ENCODE results near the gene FAR2.

FAR2 gene

DNA sequence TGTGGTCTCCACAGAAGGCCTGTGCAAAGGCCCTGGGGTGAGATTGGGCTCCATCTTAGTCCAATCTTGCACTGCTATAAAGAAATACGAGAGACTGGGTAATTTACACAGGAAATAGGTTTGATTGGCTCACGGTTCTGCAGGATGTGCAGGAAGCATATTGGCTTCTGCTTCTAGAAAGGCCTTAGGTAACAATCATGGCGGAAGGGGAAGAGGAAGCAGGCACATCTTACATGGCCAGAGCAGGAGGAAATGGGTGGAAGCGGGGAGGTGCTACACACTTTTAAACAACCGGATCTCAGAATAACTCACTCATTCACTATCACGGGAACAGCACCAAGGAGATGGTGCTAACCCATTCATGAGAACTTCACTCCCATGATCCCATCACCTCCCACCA is 55.4 kb downstream of the FAR2 start:
- DNase-seq (ENCODE audit: low spot score), result no peak

DNA sequence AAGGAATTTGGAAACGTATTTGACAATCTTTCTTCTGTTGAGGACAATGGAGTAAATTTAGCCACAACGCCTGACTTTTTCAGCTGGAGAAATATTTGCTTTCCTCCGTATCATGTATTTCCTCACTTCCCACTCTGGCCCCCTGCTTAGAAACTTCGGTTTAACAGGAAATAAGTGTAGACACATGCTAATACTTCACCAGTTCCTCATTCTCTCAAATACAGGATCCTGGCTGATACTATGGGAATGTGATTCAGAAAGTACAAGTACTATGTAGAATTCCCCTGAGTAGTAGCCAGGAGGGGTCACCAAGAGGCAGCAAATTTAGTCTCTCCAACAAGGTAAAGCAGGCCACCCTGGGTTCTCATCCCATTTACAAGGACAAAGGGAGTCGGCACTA is 58.0 kb downstream of the FAR2 start:
- no peak for DNase-seq (ENCODE audit: low spot score)

DNA sequence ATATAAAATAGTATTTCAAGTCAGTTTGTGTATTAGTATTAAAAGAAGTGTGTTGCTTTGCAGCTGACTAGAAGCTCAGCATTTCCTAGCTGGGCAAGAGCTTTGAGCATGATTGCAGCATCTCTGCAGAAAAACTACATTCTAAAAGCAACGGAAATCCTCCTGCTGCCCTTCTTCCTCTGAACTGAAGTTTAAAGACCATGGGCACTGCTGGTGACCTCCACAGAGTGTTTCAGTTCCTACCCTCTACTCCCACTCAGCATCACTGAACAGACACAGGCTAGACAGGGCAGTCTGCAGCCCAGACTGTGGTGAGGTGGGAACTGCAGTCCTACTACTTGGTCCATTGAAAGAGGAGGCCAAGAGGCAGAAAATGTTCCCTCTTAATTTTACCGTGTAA is 59.0 kb downstream of the FAR2 start:
- no peak for DNase-seq (ENCODE audit: low spot score)

DNA sequence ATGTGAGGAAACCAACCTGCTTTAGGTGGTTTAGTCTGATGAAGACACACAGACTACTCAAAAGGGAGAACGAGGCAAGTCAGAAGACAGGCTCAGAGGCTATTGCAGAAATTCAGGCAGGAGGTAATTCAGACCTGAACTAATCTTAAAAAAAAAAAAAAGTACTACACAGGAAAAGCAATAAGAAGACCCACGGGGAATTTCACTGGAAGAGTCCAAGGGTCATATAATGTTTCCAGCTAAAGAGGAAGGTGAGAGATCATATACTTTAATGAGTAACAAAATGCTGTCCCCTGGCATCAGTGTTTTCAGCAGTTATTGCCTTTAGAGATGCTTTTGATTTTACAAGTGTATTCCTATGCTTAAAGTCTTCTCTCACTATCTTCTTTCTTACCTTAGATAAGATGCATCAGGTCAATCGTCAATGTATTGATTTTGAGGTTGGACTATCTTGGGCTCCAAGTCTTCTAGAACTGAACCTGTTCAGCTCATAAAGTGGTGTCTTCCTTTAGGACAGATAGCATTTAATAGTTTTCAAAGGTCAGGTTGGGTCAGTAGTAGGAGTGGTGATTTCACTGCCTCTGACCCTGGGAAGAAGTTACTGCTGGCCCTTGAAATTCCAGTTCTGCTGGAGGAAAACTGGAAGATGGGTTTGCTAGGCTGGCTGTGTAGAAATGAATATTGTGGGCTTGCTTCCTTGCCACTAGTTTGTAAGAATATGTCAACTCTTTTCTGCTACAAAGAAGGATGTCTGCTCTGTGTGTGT is 60.0 kb downstream of the FAR2 start:
- no peak for DNase-seq (ENCODE audit: low spot score)

DNA sequence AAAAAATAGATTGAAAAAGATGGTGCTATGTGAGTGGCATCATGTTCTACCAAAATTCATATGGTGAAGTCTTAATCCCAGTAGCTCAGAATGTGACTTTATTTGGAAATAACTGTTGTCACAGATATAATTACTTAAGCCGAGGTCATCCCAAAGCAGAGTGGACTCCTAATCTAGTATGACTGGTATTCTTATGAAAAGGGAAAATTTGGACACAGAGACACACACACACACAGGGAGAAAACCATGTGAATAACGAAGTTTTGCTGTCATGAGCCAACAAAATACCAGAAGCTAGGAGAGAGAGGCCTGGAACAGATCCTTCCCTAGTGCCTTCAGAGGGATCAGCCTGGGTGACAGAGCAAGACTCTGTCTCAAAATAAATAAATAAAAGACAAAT is 62.6 kb downstream of the FAR2 start:
- no peak for DNase-seq (ENCODE audit: low spot score)

DNA sequence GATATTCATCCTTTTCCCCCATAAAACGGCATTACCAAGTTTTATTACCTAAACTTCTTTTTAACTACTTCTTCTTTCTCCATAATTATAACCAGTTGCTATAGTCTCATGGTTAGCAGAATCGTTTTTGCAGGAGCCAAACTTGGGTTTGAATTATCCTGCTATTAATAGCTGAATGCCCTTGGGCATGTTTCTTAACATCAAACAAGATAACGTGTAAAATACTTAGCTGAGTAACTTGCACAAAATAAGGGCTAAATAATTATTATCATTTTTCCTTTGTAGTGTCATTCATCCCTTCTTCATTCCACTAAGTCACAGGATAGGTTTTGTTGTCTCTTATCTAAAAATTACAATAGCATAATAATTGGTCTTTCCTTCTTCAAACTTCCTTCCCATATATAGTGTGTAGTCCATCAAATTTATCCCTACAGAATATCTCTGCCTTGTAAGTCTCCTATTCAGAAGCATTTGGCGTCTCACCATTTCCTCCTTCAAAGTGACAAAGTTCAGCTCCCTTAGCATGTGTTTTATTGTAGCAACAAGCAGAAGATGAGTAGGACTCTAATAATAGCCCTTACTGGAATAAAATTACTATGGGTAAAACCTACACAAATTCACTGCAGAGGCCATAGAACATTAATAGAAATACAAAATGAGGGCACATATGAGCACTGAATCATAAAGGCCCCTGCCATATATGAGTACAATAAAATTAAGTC is 63.8 kb downstream of the FAR2 start:
- no peak for DNase-seq (ENCODE audit: low spot score)

DNA sequence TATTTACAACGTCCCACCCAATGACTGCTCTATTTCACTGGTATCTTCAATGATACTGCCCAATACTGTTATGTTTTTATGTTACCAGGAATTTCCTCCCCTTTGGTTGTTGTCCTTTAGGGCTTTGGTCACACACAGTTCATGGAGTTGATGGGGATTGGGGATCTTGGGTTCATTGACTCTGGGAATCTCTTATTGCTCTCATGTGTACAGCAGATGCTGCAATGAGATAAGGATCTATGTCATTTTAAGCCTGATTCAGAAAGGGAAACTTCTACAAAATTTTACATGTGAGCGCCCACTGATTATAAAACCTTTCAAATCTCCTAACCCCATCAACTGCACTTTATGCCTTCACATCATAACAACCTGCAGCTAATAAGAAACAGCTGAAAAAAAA is 67.2 kb downstream of the FAR2 start:
- DNase-seq (ENCODE audit: low spot score), result no peak

DNA sequence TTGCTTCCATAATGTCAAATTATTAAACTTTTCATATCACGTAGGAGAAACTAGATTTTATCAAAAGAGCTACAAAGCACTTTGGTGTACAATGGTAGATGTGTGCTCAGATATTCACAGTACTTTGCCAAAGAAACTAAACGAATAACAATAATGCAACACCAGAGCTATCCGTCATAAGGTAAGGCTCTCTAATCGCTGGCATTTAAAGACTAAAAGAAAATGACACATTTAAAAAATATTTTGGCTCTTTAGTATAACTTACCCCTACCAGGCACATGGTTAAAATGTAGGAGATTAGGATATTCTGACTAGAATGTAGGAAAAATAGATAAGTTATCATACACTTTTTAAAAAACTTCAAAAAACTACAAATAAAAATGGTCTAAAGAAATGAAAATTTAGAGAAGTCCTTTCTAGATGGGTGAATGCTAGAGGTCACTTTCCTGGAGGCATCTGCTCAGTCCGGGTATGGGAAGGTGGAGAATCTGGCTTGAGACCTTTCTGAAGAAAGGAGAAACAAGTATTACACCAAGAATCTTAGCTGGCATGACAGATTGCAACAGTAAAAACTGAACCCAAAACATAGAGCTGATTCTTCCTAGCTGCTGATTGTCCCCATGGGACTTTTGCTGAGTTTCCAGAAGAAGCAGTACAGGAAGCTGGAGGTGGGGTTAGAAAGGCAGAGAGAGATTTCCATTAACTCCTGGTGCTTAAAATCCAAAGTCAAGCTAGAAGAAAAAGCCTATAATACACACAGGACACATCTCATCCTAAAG is 67.9 kb downstream of the FAR2 start:
- no peak for DNase-seq (ENCODE audit: low spot score)

DNA sequence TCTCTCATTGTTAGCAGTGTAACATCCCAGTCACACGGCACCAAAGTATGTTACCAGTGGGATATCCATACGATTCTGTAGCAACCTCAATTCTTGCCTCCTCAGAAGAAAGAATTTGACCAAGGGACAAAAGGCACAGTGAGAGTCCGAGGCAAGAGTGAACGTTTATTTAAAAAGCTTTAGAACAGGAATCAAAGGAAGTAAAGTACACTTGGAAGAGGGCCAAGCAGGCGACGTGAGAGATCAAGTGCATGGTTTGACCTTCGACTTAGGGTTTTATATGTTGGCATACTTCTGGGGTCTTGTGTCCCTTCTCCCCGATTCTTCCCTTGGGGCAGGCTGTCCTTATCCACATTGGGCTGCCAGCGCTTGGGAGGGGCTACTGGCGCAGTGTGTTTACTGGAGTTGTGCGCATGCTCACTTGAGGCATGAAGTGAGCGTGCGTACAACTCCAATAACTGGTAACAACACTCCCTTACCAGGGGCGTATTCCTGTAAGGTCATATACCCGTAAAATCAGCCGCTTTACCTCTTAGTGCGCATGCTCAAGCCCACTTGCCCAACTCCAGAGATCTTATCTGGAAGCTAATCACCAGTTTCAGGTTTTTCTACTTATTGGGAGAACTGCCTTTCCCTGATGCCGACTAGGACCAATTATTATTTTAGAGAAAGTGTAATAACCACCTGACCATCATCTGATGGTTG is 71.7 kb downstream of the FAR2 start:
- DNase-seq (ENCODE audit: low spot score), result no peak

DNA sequence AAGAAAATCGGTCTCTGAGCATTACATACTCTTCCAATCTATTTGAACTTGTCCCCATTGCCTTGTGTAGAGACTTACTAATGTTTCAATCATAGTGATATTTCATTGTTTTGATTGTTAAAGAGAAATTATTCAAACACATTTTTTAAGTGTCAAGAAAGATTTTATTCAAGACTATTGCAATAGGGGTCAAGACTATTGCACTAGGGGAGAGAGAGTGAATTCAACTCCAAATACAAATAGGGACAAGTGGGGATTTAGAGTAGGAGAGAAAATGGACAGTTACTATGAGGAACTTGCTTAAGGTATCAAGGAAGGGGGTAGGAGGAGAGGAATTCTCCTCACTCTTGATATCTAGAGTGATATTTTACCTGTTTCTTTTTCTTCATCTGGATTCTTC is 73.1 kb downstream of the FAR2 start:
- no peak for DNase-seq (ENCODE audit: low spot score)

DNA sequence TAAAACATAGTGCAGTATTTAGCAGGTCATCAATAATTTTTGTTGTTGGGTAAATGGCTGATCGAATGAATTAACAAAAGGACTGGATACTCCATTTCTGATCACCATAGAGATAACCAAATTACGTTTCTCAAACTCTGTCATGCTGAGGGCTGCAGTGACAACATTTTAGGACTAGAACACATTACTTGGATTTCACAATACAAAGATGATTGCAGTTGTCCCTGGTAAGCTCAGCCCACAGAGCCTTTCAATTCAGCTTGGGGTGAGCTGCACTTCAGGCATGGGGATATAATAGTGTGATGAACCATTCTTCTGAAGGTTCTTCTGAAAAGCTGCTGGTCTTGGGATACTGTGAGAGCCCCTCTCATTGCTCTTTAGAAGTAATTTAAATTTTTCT is 74.3 kb downstream of the FAR2 start:
- no peak for DNase-seq (ENCODE audit: low spot score)

DNA sequence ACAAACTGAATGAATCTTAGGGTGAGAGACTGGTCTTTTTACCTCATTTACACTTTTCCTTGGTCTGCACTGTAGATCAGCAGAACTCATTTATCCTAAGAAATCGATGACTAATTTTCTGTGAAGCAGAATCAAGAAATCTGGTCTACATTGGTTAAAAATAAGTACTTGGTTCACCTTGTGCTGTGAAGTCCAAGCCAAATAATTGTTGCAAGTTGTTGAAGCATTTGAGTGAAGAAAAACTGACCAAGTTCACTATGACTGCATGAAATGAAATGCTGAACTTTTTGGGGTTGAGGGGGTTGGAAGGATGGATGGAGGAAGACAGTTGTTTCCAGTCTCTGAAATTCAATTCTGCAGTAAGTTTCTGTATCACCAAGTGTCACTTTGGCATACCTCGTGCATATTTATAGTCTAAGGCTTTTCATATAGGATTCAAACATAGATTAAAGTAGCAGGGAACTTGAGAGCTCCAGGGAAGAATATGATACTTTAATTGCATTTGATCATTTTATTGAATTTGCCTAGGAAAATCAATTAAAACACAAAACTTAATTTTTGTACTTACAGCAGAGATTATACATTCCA is 75.0 kb downstream of the FAR2 start:
- DNase-seq (ENCODE audit: low spot score), result no peak

DNA sequence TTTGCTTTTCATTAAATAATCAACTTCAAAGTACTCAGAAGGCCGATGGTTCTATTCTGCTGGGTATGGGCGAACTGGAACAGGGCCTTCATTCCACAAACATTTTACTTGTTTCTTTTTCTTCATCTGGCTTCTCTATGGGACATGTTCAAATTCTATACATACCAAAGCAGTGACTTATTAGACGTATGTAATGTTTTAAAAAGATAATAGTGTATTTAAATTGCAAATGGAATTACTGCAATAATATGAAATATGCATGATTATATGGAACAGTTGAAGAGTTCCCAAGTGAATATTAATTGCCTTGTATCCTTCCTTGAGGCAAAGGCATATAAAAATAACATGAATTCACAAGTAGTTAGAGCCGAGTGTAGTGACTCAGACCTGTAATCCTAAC is 75.5 kb downstream of the FAR2 start:
- no peak for DNase-seq (ENCODE audit: low spot score)

DNA sequence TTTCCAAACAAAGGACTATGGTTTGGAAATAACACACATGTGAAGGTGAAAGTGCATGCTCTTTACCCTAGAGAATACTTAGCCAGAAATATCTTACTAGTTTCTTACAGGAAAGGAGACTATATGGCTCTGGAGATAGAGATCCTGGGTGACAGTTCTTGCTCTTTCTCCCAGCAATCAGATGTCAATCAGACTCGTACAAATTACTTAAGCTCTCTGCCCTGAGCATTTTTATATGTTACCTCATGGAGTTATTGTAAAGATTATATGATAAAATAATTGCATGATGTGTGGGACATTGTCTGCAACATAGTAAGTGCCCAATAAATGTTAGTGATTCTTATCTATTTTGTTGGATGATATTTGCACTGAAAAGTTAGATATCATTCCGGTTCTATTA is 76.8 kb downstream of the FAR2 start:
- no peak for DNase-seq (ENCODE audit: low spot score)

DNA sequence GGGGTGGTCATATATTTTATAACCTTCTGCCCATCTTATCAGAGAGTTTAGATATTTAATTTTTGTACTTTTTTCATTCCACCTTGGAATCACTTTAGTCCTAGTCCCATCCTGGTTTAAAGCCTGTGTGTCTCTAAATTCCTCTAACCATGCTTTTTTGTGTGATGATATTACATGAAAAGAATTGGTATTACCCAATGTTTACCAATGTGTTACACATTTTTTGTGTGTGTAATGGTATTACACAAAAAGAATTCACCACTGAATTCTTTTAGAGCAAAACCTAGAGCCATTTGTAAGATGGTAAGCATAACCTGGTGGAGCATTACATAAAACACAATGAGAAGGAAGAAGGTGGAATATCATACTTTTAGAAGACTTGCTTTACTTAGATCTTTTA is 77.5 kb downstream of the FAR2 start:
- peak; percentile 11 for DNase-seq (ENCODE audit: low spot score)

DNA sequence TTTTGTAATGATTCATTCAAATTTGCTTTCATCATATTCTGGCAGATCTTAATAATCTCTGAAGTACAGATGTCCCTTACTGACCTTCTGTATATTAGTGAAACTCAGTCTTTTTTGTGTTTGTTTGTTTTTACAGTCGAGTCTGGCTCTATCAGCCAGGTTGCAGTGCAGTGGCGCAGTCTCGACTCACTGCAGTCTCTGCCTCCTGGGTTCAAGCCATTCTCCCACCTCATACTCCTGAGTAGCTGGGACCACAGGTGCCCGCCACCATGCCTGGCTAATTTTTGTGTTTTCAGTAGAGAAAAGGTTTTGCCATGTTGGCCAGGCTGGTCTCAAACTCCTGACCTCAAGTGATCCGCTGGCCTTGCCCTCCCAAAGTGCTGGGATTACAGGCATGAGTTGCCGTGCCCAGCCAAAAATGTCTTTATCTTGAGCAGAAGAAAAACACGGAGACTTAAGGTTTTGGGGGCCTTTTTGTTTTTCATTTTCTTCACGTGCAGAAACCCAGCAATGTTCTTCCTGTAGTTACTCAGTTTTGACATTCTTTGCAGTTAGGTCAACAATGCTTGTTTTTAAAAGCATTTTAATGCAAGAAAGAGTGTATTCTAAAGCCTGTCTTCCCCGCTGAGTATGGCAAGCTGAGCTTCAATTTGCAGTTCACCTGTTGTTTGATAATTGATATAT is 79.5 kb downstream of the FAR2 start:
- no peak for DNase-seq (ENCODE audit: low spot score)

DNA sequence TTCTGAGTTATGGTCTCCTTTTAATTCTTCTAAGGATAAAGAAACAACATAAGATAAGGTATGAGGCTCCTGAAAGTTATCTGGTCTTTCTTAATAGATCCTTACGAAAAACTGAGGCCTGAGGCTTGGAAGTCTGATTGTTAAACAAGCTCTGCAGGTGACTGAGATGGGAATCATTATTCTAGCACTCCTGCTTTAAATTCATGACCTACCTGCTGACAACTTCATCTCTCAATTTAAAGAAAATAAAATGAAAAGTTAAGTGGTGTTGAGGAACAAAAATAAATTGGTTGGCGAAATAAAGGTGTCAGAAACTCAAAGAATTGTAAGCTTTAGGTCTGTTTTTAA is 80.1 kb downstream of the FAR2 start:
- no peak for DNase-seq (ENCODE audit: low spot score)

DNA sequence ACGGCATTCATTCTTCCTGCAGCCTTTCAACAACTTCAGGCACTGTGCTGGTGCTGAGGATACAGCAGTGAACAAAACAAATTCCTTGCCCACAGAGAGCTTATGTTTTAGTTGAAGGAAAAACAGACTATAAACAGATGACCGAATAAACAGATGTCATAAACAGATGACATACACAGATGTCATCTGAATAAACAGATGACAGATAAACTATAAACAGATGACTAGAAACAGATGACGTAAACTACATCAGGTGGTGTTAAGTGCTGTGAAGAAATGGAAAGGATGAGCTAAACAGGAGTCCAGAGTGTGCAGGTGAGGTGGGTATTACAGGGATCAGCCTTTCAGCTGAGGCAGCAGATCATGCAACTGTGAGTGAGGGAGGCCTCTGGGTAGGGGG is 80.9 kb downstream of the FAR2 start:
- no peak for DNase-seq (ENCODE audit: low spot score)

DNA sequence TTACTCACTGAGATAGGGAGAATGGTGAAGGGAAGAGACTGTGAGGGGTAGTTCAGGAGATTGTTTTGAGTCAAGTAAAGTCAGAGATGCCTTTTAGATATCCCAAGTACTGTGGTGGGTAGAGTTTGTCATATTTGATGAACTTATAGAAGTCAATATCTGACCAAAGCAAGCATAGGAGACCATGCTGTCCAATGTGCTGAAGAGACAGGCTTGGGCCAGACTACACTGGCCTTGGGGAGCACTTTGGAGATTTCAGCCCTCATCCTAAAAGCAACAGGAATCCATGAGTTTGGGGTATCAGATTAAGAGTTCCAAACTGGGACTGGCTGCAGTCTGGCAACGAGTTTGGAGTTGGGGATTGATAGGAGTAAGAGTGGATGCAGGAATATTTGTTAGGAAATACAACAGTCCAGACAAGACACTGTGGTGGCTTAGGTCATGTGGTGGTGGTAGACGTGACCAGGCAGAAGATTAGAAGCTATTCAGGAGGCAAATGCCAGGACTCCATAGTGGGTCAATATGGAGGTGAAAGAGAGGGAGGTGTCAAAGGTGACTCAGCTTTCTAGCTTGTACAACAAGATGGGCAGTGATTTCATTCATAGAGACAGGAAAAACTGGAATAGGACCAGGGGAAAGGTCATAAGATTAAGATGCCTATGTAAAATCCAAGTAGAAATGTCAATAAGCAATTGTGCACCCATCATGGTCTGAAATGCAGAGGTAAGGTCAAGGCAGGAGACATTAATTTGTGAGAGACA is 81.9 kb downstream of the FAR2 start:
- DNase-seq (ENCODE audit: low spot score), result no peak

DNA sequence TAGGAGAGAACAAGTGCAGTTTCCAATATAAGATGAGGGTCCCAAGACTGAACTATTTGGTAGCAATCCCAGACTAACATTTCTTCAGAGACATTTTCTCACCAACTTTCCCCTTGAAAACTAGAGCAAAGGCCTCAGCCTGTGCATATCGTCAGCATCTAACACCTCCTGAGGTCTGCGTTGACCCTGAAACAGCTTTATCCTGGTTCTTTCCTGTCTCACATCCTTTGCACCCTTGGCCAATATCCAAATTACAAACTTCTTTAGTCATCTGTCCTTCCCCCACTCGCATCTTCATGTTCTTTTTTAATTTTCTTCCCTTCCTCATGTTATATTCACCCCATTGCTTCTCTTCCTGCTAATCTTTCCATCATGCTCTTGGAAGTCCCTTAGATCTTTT is 83.0 kb downstream of the FAR2 start:
- DNase-seq (ENCODE audit: low spot score), result no peak

DNA sequence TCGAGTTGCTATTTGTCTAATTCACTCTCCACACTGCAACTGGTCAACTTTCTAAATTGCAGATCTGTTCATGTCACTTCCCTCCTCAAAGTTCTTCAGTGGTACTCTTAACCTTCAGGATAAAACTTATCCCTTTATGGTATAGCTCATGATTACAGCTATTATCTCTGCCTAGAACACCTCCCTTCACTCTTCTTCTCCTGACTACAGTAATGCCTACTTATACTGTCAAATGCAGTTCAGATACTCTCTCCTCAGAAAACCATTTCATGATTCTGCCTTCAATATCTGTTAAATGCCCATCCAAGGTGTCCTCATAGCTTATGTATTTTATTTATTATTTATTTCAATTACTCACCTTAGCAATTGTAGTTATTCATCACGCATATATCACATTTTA is 85.5 kb downstream of the FAR2 start:
- DNase-seq (ENCODE audit: low spot score), result no peak
